Medulla oblongata (tissue), 1 donor: ENCODE measurements around the gene RGL1.
A peak's percentile ranks its signal among the peaks of the same experiment; 100 is the strongest.
"Not testable (repeated sequence)": the region's sequence is repeated elsewhere in the genome, so short reads cannot be mapped to it uniquely, and the experiment has no call there.

ENCODE experiments used
- DNase-seq: peaks from one replicate; pipeline ENCODE4 v3.0.0-alpha.2; 2015; ENCODE audit errors: extremely low spot score

The RGL1 gene

DNA sequence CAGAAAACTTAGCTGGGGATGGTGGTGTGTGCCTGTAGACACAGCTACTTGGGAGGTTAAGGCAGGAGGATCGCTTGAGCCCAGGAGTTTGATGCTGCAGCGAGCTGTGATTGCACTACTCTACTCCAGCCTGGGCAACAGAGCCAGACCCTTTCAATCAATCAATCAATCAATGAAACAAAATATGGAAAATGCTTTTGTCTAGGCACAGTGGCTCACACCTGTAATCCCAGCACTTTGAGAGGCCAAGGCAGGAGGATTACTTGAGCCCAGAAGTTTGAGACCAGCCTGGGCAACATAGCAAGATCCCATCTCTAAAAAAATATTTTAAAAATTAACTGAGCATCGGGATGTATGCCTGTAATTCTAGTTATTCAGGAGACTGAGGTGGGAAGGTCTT, 19.0 kb upstream of the RGL1 start:
- DNase-seq: not testable (repeated sequence)

GRCh38 chr1:183787704-183788103, 17.2 kb upstream of the RGL1 start:
- no peak for DNase-seq

DNA sequence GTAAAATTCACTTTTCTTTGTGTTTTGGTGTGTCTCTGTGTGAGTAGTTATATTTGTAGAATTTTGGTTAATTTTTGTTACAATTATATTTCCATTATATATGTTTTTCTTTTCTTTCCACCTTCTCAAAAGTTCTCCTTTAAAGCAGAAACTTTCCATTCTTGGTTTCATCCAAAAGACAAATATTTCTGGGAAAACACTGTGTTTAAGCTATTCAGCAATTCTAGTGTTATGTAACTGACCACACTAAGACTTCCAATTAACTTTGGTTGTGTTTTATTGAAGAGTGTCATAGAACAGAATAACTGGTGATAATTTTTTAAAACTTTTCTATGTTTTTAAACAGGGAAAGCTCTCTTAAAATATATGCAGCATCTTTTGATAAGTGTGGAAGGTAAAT, 13.6 kb upstream of the RGL1 start:
- peak; percentile 29 for DNase-seq

DNA sequence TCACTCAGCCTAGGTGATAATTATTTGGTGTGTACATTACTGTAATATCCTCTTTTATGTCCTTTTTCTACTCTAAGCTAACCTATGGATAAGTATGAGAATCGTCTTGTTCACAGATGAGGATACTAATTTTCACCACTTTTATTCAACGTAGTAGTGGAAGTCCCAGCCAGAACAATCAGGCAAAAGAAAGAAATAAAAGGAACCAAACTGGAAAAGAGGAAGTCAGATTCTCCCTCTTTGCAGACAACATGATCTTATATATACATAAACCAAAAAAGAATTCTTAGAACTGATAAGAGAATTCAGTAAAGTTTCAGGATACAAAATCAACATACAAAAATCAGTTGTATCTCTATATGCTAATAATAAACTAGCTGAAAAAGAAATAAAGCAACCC, 12.6 kb upstream of the RGL1 start:
- no peak for DNase-seq

GRCh38 chr1:183794088-183794487, 10.8 kb upstream of the RGL1 start:
- DNase-seq: no peak

GRCh38 chr1:183800449-183800848, 4.5 kb upstream of the RGL1 start:
- DNase-seq: no peak

GRCh38 chr1:183801649-183802048, 3.3 kb upstream of the RGL1 start:
- DNase-seq: no peak

DNA sequence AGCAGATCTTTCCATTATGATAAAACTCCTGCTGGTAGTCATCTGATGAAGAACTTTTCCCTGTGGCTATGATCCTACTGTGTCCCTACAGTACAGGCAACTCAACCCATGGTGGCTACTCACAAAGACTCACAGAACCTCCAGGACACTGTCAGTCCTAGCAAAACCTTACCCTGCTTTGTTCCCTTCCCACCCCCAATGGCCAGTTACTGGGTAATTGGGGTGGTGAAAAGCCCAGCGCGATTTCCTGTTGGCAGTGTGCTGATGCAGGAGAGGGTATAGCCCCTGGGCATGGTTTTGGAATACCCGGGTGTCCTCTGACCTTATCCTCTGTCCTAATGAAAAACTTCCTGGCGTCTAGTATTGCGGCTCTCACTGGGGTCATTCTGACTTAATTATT, 533 bp upstream of the RGL1 start:
- DNase-seq: peak; percentile 40

- DNase-seq: peak; percentile 46
Measured at GRCh38 chr1:183806125-183806524, 1.2 kb downstream of the RGL1 start.

- peak; percentile 67 for DNase-seq
Measured at GRCh38 chr1:183806675-183807074, 1.8 kb downstream of the RGL1 start.

DNA sequence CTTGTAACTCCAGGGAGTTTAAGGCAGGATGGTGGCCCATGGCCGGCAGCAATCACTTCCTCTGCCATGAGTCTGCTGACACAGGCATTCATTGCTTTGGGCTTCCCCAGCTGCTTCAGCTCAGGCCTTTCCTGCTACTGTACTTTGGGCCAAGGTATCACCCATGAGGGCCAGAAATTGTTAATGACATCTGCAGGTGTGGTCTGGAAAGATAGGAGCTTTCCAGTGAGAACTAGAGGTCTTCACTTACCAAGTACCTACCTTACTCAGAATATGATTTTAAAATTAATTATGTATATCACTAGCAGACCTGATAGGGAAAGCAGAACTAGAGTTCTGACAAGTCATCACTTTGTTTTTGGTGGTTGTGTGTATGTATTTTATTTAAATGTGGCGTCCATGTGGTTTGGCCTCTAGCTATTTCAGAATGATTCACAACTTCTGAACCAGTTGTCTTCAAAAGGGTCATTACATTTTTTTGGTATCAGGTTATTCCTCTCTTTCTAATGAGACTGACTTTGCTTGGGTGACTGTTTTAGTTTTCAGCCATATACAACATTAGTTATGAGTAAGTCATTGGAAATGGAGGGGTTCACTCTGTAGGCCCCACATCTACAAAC, 2.7 kb downstream of the RGL1 start:
- peak; percentile 70 for DNase-seq

- DNase-seq: no peak
Measured at GRCh38 chr1:183808296-183809027, 3.5 kb downstream of the RGL1 start.

- peak; percentile 69 for DNase-seq
Measured at GRCh38 chr1:183810121-183810520, 5.2 kb downstream of the RGL1 start.

GRCh38 chr1:183810756-183811544, 6.0 kb downstream of the RGL1 start:
- no peak for DNase-seq

- no peak for DNase-seq
Measured at GRCh38 chr1:183812128-183812527, 7.2 kb downstream of the RGL1 start.

DNA sequence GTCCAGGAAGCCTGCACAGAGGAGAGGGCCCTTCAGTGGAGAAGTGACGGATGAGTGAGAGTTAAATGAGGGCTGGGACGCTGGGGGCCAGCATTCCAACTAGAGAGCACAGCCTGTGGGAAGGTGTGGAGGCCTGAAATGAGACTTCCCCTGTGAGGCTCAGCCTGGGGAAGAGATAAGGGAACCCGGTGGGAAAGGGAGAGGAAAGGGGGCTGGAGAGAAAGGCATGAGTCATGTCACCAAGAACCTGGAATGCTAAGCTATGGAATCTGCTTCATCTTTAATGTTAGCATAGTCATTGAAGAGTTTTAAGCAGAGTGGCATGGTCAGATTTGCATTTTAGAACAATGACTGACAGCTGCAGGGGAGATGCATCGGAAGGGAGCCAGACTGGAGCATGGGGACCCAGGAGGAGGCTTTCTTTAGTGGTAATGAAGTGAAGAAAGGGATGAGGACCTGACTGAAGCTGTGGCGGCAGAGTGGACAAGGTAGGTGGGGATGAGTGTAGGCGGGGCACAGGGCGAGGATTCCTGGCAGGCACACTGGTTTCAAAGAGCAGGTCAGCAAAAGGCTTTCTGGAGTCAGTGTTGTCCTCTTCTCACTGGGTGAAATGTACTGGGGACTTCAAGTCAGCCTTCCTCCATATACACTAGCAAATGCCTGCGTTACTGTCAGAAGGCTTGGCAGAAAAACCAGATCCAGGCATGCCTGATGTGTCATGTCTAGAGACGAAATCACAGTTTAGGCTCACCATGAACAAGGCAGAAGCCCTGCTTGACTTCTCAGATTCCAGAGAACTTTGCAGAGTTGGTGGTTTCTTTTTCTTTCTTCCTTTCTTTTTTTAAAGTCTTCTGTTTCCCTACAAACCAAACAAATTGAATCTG, 8.0 kb downstream of the RGL1 start:
- peak; percentile 7 for DNase-seq

DNA sequence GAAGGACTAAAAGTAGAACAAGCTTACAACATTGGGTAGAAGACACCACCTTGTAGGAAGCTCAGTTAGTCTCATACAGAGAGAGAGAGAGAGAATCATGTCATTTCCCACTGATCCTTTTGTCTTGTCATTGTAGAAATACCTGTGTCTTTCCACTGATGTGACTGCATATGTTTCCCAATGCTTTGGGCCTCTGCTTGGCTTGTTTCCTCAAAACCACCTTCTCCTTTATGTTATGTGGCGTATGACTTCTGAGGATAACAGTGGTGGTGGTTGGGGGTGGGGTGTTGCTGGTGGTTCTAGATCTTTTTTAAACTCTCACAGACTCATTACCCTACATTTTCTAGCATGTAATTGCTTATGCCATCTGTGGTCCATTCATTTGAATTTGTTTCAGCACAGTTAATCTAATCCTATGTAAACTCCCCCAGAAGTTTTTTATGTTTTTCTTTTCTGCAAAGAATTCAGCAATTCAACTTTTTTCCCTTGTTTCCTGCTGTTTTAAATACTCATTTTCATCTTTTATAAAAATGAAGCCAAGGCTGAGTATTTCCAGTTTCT, 9.3 kb downstream of the RGL1 start:
- DNase-seq: no peak

DNA sequence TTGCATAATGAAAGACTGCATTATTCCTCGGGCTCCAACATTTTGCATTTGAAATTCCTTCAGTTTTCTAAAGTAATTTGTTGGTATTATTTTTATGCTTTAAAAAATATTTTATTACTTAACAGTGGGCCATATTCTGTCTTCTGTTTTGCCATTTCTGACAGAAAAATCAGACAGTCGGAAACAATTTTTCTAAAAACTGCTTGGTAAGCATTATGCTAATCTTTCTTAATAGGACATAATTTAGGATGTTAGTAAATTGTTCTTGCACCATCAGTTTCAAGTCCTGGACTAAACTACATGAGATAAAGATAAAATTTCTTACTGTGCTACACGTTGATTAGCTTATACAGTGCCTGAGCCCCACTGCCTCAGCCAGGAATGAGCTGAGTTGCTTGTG, 11.2 kb downstream of the RGL1 start:
- no peak for DNase-seq

DNA sequence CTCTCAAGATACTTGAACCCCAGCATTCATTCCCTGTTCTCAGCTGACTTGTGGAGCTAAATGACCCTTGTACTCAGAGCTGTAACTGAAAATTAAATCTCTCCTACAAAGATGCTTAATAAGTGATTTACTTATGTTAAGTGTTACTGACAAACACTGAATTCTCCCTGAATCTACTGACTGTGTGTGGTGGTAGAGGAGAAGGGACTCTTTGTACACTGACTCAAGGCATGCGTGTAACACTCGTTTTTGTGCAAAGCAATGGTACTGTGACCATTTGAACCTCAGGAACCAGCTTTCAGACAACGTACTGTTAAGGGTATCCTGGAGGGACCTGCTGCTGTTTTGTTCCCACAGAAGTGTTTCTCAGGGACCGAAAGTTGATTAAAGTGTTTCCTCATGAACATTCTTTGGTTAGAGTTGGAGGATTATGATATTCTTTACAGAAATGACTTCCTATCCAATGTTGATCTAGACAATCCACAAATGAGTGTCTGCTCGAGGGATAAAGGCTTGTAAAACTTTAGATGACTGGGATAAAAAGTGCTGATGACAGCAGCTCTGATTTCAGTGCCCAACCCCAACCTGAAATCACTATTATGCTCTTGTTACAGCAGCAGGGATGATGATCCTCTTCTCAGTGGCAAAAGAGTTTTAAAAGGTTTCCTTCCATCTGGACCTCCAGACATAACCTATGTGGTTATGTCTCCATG, 12.8 kb downstream of the RGL1 start:
- DNase-seq: peak; percentile 67

- no peak for DNase-seq
Measured at GRCh38 chr1:183819059-183819458, 14.1 kb downstream of the RGL1 start.
